HEK293 (cell line): ENCODE measurements around the gene SLC17A5.

Experiments used
- BCL11A ChIP-seq: fragments of 450-650 bp; formaldehyde crosslinking; IDR thresholded peaks from 2 replicates; pipeline ENCODE4 v1.5.1; 2016; ENCODE audit warnings: low read depth, missing biosample characterization, missing genetic modification characterization
- BCL6B ChIP-seq: fragments of 450-650 bp; formaldehyde crosslinking; IDR thresholded peaks from 2 replicates; pipeline ENCODE4 v1.5.1; 2017; ENCODE audit warnings: missing biosample characterization, missing genetic modification characterization
- HIC1 ChIP-seq: fragments of 450-650 bp; formaldehyde crosslinking; IDR thresholded peaks from 2 replicates; pipeline ENCODE4 v1.5.1; 2016; ENCODE audit warnings: missing biosample characterization, missing genetic modification characterization
- HOXC10 ChIP-seq: sonication (generic); formaldehyde crosslinking; IDR thresholded peaks from 2 replicates; pipeline ENCODE4 v1.8.1; 2023; ENCODE audit warnings: mild to moderate bottlenecking, missing genetic modification reagents
- KLF17 ChIP-seq: fragments of 450-650 bp; formaldehyde crosslinking; IDR thresholded peaks from 2 replicates; pipeline ENCODE4 v1.5.1; 2016; ENCODE audit warnings: missing biosample characterization, missing genetic modification characterization
- PRDM2 ChIP-seq: fragments of 450-650 bp; formaldehyde crosslinking; IDR thresholded peaks from 2 replicates; pipeline ENCODE4 v1.5.1; 2016; ENCODE audit warnings: missing biosample characterization, missing genetic modification characterization, borderline replicate concordance
- TRIM28 ChIP-seq: IDR thresholded peaks from 2 replicates; pipeline ENCODE4 v1.6.1; 2011; ENCODE audit warnings: low read length, control low read depth, borderline replicate concordance
- ZBTB10 ChIP-seq: fragments of 450-650 bp; formaldehyde crosslinking; IDR thresholded peaks from 2 replicates; pipeline ENCODE4 v1.5.1; 2016; ENCODE audit warnings: missing biosample characterization, missing genetic modification characterization
- ZBTB20 ChIP-seq: fragments of 450-650 bp; formaldehyde crosslinking; IDR thresholded peaks from 2 replicates; pipeline ENCODE4 v1.5.1; 2016; ENCODE audit warnings: missing biosample characterization, missing genetic modification characterization
- ZFP37 ChIP-seq: fragments of 450-650 bp; formaldehyde crosslinking; IDR thresholded peaks from 2 replicates; pipeline ENCODE4 v1.5.1; 2016; ENCODE audit warnings: missing biosample characterization, missing genetic modification characterization
- ZFP41 ChIP-seq: fragments of 450-650 bp; formaldehyde crosslinking; IDR thresholded peaks from 2 replicates; pipeline ENCODE4 v1.5.1; 2016; ENCODE audit warnings: missing biosample characterization, missing genetic modification characterization, borderline replicate concordance
- ZFP69B ChIP-seq: fragments of 450-650 bp; formaldehyde crosslinking; IDR thresholded peaks from 2 replicates; pipeline ENCODE4 v1.5.1; 2016; ENCODE audit warnings: missing biosample characterization, missing genetic modification characterization
- ZNF112 ChIP-seq: fragments of 450-650 bp; formaldehyde crosslinking; IDR thresholded peaks from 2 replicates; pipeline ENCODE4 v1.5.0; 2017; ENCODE audit warnings: missing biosample characterization, missing genetic modification characterization
- ZNF138 ChIP-seq: fragments of 450-650 bp; formaldehyde crosslinking; IDR thresholded peaks from 2 replicates; pipeline ENCODE4 v1.5.1; 2016; ENCODE audit warnings: missing biosample characterization, missing genetic modification characterization, borderline replicate concordance
- ZNF184 ChIP-seq: fragments of 450-650 bp; IDR thresholded peaks from 2 replicates; pipeline ENCODE4 v1.5.1; 2018; ENCODE audit warnings: missing biosample characterization, mild to moderate bottlenecking, missing genetic modification characterization
- ZNF280C ChIP-seq: fragments of 450-650 bp; formaldehyde crosslinking; IDR thresholded peaks from 2 replicates; pipeline ENCODE4 v1.5.1; 2016; ENCODE audit warnings: missing biosample characterization, missing genetic modification characterization
- ZNF335 ChIP-seq: fragments of 450-650 bp; formaldehyde crosslinking; conservative IDR thresholded peaks from 2 replicates; pipeline ENCODE4 v1.5.1; 2016; ENCODE audit warnings: missing biosample characterization, missing genetic modification characterization
- ZNF350 ChIP-seq: fragments of 450-650 bp; formaldehyde crosslinking; IDR thresholded peaks from 2 replicates; pipeline ENCODE4 v1.5.0; 2017; ENCODE audit warnings: missing biosample characterization, mild to moderate bottlenecking, missing genetic modification characterization
- ZNF37A ChIP-seq: fragments of 450-650 bp; IDR thresholded peaks from 2 replicates; pipeline ENCODE4 v1.5.1; 2018; ENCODE audit warnings: missing biosample characterization, missing genetic modification characterization
- ZNF621 ChIP-seq: fragments of 450-650 bp; formaldehyde crosslinking; IDR thresholded peaks from 2 replicates; pipeline ENCODE4 v1.5.1; 2017; ENCODE audit warnings: missing biosample characterization, missing genetic modification characterization
- ZNF626 ChIP-seq: fragments of 450-650 bp; sonication (Bioruptor Pico); formaldehyde crosslinking; IDR thresholded peaks from 2 replicates; pipeline ENCODE4 v1.5.1; 2018; ENCODE audit warnings: missing biosample characterization, missing genetic modification characterization, inconsistent platforms
- ZNF777 ChIP-seq: fragments of 450-650 bp; formaldehyde crosslinking; IDR thresholded peaks from 2 replicates; pipeline ENCODE4 v1.5.1; 2017; ENCODE audit warnings: missing biosample characterization, missing genetic modification characterization, borderline replicate concordance

The SLC17A5 gene

GRCh38 chr6:73580247-73581149 is 73.3 kb downstream of the SLC17A5 start (continued):
- no peak for TF ChIP-seq PRDM2 (tag by site-specific recombination)
- no peak for TF ChIP-seq BCL6B (tag by site-specific recombination)
- no peak for TF ChIP-seq ZNF621
- TF ChIP-seq ZNF37A (tag by site-specific recombination), result no peak
- TF ChIP-seq ZFP69B (tag by site-specific recombination), result no peak
- no peak for TF ChIP-seq ZFP41 (tag by site-specific recombination)
- TF ChIP-seq ZNF112 (tag by site-specific recombination), result no peak
- peak; percentile 91 for TF ChIP-seq TRIM28
- TF ChIP-seq BCL11A, result 0 out of 2 replicates have a peak, but pooled peaks have one; percentile 27
- TF ChIP-seq ZBTB20 (tag by site-specific recombination), result peak; percentile 83
- peak; percentile 70; the same call in 1 of the 2 replicates for TF ChIP-seq HIC1
- 0 out of 2 replicates have a peak, but pooled peaks have one; percentile 74 for TF ChIP-seq ZFP37
- TF ChIP-seq ZNF335 (tag by site-specific recombination), result peak; percentile 72
- TF ChIP-seq ZNF138, result no peak
- no peak for TF ChIP-seq HOXC10 (CRISPR knock-in tag)
- no peak for TF ChIP-seq ZNF626 (tag by site-specific recombination)
- no peak for TF ChIP-seq ZNF350 (tag by site-specific recombination)
- no peak for TF ChIP-seq ZBTB10 (tag by site-specific recombination)
- TF ChIP-seq ZNF280C (tag by site-specific recombination), result no peak
- no peak for TF ChIP-seq KLF17
- no peak for TF ChIP-seq ZNF777 (tag by site-specific recombination)
- TF ChIP-seq ZNF184, result 0 out of 2 replicates have a peak, but pooled peaks have one; percentile 60
